CD4-positive, alpha-beta T cell treated with Interferon gamma for 1 hour (primary cell): ENCODE data around the gene HUS1B.
"Not testable (repeated sequence)": the region's sequence is repeated elsewhere in the genome, so short reads cannot be mapped to it uniquely, and the experiment has no call there.

Source experiments
- DNase-seq: peaks from one replicate; pipeline ENCODE4 v3.0.0-alpha.2; 2020

The HUS1B gene

GRCh38 chr6:678520-678919 is 21.6 kb upstream of the HUS1B start:
- DNase-seq: no peak

DNA sequence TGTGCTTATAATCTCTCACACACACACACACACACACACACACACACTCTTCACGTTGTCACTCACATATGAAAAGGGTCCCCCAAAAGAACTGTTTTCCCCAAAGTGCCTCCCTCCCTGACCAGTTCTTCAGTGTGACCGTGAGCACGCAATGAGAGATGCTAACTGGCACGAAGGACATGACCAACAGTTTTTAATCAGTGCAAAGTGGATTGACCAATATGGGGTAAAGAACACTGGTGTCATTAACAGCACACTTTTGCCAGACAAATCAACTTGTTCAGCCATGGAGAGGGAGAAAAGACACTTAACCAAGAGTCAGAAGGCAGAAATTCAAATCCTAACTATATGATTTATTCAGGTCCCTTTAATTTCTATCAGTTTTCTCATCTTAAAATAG is 21.0 kb upstream of the HUS1B start:
- no peak for DNase-seq

DNA sequence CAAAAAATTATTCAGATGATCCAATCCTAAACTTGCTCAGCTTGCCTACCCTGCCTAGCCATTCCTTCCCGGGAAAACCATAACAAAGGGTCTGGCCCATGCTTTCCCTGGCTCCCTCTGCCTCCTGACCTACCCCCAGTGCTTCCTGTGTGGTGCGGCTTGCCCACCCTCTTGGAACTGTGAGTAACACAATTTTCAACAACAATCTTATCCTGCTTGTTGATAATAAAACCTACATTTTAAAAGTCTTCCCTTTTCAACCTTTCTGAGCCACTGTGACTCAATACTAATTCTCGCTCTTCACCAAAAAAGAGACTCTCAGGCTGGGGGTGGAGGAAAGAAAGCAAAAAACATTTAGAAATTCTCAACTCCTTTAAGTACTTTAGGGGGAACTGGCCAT is 18.1 kb upstream of the HUS1B start:
- DNase-seq: no peak

GRCh38 chr6:674406-674805 is 17.5 kb upstream of the HUS1B start:
- DNase-seq: no peak

DNA sequence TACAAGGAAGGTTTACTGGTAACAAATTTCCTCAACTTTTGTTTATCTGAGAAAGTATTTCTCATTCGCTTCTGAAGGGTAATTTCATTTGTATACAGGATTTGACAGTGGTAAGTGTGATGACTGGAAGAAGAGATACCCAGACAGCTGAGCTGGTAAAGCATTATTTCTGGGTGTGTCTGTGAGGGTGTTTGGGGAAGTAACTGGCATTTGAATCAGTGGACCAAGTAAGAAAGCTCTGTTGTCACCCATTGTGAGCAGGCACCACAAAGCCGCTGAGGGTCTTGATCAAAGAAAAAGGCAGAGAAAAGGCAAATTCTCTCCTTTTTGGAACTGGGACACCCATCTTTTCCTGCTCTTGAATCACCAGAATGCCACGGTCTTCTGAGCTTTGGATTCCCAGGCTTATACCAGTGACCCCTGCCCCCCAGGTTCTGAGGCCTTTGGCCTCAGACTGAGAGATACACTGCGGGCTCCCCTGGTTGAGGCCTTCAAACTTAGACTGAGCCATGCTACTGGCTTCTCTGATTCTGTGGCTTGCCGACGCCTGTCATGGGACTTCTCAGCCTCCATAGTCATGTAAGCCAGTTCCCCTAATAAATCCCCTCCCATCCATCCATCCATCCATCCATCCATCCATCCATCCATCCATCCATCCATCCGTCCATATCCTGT is 10.5 kb upstream of the HUS1B start:
- DNase-seq: no peak

DNA sequence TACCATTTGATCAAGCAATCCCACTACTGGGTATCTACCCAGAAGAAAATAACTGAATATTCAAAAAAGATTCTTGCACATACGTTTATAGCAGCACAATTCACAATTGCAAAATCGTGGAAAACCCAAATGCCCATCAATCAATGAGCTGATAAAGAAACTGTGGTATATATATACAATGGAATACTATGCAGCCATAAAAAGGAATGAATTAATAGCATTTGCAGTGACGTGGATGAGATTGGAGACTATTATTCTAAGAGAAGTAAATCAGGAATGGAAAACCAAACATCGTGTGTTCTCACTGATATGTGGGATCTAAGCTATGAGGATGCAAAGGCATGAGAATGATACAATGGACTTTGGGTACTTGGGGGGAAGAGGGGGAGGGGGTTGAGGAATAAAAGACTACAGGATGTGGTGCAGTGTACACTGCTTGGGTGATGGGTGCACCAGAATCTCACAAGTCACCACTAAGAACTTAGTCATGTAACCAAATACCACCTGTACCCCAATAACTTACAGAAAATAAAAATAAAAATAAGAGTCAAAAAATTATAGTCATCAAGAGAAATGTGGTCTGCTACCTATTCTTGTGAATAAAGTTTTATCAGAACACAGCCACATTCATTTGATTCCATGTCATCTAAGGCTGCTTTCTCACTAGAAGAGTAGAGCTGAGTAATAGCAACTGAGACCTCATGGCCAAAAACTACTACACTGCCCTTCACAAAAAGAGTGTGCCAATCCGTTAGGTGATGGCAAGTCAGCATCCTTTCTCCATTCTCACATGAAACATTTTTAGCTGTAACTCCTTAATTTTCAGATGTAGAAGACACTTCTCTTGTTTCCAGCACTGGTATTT is 8.7 kb upstream of the HUS1B start:
- DNase-seq: no peak

- not testable (repeated sequence) for DNase-seq
These were observed 6.9 kb upstream of the HUS1B start for GRCh38 chr6:663788-664187.

- DNase-seq: no peak
These were observed 3.0 kb upstream of the HUS1B start for GRCh38 chr6:659716-660581.

- DNase-seq: no peak
These were observed 1.3 kb upstream of the HUS1B start for GRCh38 chr6:658244-658643.

GRCh38 chr6:657743-658142 is 843 bp upstream of the HUS1B start:
- no peak for DNase-seq

DNA sequence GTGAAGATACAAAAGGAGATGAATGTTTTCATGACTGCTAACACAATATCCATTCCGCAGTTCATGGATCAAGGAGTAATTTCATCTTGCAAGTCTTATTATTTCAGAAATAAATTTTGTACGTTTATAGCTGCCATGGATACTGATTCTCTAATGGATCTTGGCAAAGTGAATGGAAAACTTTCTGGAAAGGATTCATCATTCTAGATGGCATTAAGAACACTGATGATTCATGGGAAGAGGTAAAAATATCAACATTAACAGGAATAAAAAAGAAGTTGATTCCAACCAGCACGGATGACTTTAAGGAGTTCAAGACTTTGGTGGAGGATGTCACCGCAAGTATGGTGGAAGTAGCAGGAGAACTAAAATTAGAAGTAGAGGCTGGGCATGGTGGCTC is 2.8 kb downstream of the HUS1B start:
- no peak for DNase-seq

GRCh38 chr6:652865-653264 is 4.0 kb downstream of the HUS1B start:
- no peak for DNase-seq

- DNase-seq: no peak
These were observed 6.8 kb downstream of the HUS1B start for GRCh38 chr6:650098-650497.

DNA sequence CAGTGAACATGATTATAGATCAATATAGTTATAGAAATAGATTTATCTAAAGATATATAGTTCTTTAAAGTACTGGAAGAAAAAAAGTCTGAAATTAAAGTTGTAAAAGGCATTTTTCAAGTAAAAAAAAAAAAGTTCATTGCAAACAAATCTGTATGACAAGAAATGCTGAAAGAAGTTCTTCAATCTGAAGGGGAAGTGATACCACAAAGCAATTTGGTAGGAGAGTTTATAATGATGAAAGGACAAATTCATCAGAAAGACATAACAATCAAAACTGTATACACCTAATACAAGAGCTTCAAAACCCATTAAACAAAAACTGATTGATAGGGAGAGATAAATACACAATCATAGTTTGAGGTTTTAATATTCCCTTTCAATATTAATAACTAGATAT is 14.1 kb downstream of the HUS1B start:
- no peak for DNase-seq

GRCh38 chr6:641225-641985 is 15.5 kb downstream of the HUS1B start:
- no peak for DNase-seq

GRCh38 chr6:636488-636887 is 20.4 kb downstream of the HUS1B start:
- no peak for DNase-seq

GRCh38 chr6:635233-635632 is 21.7 kb downstream of the HUS1B start:
- DNase-seq: no peak

DNA sequence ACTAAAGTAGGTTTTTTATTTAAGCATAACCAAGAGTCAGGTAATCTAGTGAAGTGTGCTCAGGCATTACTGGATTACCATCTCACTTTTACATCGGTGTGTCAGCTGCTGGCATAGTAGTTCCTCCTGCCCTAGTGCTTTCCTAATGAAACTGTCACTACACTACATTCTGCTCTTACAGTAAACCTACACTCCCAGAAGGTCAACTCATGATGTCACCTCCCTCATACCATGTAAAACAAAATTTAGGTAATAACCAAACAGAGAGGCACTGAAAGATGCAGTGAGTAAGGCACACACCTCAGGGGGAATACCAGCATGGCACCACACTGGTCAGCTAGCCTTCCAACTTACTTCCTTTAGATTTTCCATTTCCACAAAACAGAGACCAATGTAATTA is 23.3 kb downstream of the HUS1B start:
- no peak for DNase-seq

DNA sequence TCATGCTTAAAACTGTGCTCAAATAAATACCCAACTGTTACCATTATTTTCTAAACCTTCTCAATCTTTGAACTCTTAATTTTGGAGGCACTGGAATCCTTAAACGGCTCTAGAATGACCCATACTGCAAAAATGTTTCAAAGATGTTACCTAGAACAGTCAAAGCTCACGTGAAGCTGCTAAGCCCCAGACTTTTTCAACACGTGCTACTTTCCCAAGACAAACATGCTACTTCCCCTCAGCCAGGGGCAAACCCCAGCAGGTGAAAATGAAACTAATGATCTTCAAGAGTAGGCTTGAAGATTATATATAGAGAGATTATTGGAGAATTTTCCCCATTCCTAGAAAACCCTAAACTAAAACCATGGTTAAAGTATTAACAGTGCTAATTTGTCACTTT is 28.1 kb downstream of the HUS1B start:
- no peak for DNase-seq

DNA sequence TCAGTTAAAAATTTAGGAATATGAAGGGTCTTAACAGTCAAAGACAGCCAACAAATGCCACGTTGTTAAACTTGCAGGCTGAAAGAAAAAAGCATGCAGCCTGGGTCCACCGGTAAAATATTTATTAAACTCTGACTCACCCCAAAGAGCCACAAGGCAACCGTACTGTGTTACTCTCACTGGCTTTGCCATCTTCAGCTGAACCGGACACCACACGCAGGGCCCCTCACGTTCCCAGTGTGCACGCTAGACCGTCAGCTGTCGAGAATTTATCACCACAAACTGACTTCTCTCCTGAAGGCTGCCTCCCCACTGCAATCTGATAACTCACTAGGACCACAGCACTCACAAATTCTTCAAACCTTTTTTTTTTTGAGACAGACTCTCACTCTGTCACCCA is 30.7 kb downstream of the HUS1B start:
- no peak for DNase-seq

DNA sequence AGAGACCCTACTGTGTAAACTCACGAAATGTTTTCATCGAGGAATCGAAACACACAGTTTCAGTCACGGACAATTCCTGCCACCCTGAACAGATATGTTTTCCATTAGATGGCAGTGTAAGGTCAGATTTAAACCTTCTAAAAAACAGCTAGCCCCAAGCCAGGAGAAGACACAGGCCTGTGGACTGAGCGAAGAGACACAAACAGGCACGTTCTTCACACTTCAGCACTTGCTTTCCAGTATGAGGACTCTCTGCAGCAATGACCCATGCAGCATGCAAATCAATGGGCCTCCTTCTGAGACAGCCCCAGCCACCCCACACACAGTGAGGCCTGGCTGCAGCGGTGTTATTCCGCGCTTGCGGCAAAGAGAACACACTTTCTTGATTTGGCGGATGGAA is 31.9 kb downstream of the HUS1B start:
- no peak for DNase-seq

DNA sequence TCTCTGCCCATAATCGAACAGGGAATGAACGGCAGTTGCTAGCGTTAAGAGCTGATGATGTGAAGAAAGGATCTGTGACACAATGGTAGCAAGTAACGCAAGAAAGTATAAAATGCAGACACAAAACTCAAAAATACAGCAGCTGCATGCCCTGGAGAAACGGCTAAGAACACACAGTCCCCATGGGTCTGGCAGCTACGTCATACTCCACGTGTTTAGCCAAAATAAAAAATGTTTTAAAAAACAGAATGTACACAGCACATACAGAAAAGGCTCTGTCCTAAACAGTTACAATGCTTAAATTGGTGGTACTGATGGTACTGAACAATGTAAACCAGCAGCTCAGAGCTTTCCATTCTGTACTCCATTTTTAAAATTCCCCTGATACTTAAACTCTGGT is 34.4 kb downstream of the HUS1B start:
- no peak for DNase-seq

GRCh38 chr6:621931-622330 is 35.0 kb downstream of the HUS1B start:
- DNase-seq: no peak
